Dedifferentiated amniotic fluid mesenchymal stem cell (primary cell): ENCODE measurements around the gene RCBTB2.

Source experiments
- DNase-seq: peaks from one replicate; pipeline ENCODE4 v3.0.0-alpha.2; 2016; ENCODE audit errors: extremely low spot score

Gene RCBTB2

GRCh38 chr13:48531416-48532255 lies 1.2 kb downstream of the RCBTB2 start:
- no peak for DNase-seq

GRCh38 chr13:48530833-48531232 lies 2.0 kb downstream of the RCBTB2 start:
- DNase-seq = no peak

GRCh38 chr13:48528720-48529119 lies 4.2 kb downstream of the RCBTB2 start:
- no peak for DNase-seq

- DNase-seq = no peak
Measured at GRCh38 chr13:48527955-48528354, 4.9 kb downstream of the RCBTB2 start.

- DNase-seq = no peak
Measured at GRCh38 chr13:48526286-48526685, 6.6 kb downstream of the RCBTB2 start.

GRCh38 chr13:48518083-48518482 lies 14.8 kb downstream of the RCBTB2 start:
- no peak for DNase-seq

- no peak for DNase-seq
Measured at GRCh38 chr13:48515732-48516131, 17.1 kb downstream of the RCBTB2 start.

GRCh38 chr13:48514793-48515192 lies 18.1 kb downstream of the RCBTB2 start:
- no peak for DNase-seq

- no peak for DNase-seq
Measured at GRCh38 chr13:48511621-48512230, 21.2 kb downstream of the RCBTB2 start.

GRCh38 chr13:48510698-48511097 lies 22.2 kb downstream of the RCBTB2 start:
- no peak for DNase-seq

GRCh38 chr13:48508011-48508410 lies 24.9 kb downstream of the RCBTB2 start:
- no peak for DNase-seq

GRCh38 chr13:48507021-48507420 lies 25.9 kb downstream of the RCBTB2 start:
- no peak for DNase-seq

- DNase-seq = no peak
Measured at GRCh38 chr13:48506092-48506701, 26.7 kb downstream of the RCBTB2 start.

- peak; percentile 96 for DNase-seq
Measured at GRCh38 chr13:48505597-48506091, 27.2 kb downstream of the RCBTB2 start.

GRCh38 chr13:48505012-48505411 lies 27.9 kb downstream of the RCBTB2 start:
- DNase-seq = no peak

- DNase-seq = no peak
Measured at GRCh38 chr13:48504606-48505005, 28.3 kb downstream of the RCBTB2 start.

GRCh38 chr13:48502601-48503319 lies 30.1 kb downstream of the RCBTB2 start:
- no peak for DNase-seq

- no peak for DNase-seq
Measured at GRCh38 chr13:48501705-48502104, 31.2 kb downstream of the RCBTB2 start.

GRCh38 chr13:48500652-48501197 lies 32.2 kb downstream of the RCBTB2 start:
- peak; percentile 83 for DNase-seq

- no peak for DNase-seq
Measured at GRCh38 chr13:48497669-48498068, 35.2 kb downstream of the RCBTB2 start.

GRCh38 chr13:48496271-48497161 lies 36.4 kb downstream of the RCBTB2 start:
- no peak for DNase-seq
